HuH-7.5 (cell line): ENCODE results near the gene IRAK1BP1.
A peak's percentile ranks its signal among the peaks of the same experiment; 100 is the strongest.
"Not testable (repeated sequence)": the region's sequence is repeated elsewhere in the genome, so short reads cannot be mapped to it uniquely, and the experiment has no call there.

Experiments
- DNase-seq: peaks from one replicate; pipeline ENCODE4 v3.0.0; 2011; ENCODE audit warnings: low spot score

IRAK1BP1 gene

GRCh38 chr6:78889901-78890300 is 22.6 kb downstream of the IRAK1BP1 start:
- DNase-seq = not testable (repeated sequence)

DNA sequence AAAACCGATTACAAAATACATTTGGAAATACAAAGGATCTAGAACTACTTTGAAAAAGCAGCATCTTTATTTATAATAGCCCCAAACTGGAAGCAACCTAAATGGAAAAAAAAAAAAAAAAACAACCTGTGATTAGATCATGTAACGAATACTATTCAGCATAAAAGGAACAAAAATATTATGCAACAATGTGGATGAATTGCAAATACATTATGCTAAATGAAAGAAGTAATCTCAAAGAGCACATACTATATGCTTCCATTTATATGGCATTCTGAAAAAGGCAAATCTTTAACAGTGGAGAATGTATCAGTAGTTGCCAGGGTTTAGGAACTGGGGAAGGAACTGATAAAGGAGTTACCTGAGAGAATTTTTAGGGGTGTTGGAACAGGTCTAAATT is 28.9 kb downstream of the IRAK1BP1 start:
- no peak for DNase-seq

- DNase-seq = no peak
Observed at GRCh38 chr6:78908621-78909020, 41.3 kb downstream of the IRAK1BP1 start.

GRCh38 chr6:78909391-78909790 is 42.0 kb downstream of the IRAK1BP1 start:
- DNase-seq = no peak

- DNase-seq = no peak
Observed at GRCh38 chr6:78910010-78910409, 42.7 kb downstream of the IRAK1BP1 start.

- peak; percentile 12 for DNase-seq
Observed at GRCh38 chr6:78910591-78911171, 43.3 kb downstream of the IRAK1BP1 start.

GRCh38 chr6:78911218-78911940 is 44.0 kb downstream of the IRAK1BP1 start:
- no peak for DNase-seq

GRCh38 chr6:78916411-78916810 is 49.1 kb downstream of the IRAK1BP1 start:
- DNase-seq = no peak

DNA sequence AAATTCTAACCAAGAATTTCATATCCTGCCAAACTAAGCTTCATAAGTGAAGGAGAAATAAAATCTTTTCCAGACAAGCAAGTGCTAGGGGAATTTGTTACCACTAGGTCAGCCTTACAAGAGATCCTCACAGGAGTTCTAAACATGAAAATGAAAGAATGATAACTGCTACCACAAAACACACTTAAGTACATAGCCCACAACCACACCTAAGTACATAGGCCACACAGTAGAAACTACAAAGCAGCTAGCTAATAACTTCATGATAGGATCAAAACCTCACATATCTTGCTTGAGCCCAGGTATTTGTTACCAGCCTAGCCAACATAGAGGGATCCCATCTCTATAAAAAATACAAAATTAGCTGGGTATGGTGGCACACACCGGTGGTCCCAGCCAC is 50.4 kb downstream of the IRAK1BP1 start:
- DNase-seq = no peak

DNA sequence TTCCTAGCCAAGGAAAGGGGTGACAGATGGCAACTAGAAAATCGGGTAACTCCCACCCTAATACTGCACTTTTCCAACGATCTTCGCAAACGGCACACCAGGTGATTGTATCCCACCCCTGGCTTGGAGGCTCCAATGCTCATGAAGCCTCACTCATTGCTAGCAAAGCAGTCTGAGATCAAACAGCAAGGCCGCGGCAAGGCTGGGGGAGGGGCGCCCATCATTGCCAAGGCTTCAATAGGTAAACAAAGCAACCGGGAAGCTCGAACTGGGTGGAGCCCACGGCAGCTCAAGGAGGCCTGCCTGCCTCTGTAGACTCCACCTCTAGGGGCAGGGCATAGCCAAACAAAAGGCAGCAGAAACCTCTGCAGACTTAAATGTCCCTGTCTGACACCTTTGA is 53.8 kb downstream of the IRAK1BP1 start:
- not testable (repeated sequence) for DNase-seq

- no peak for DNase-seq
Observed at GRCh38 chr6:78925317-78925716, 58.0 kb downstream of the IRAK1BP1 start.

GRCh38 chr6:78935553-78935952 is 68.2 kb downstream of the IRAK1BP1 start:
- DNase-seq = no peak

GRCh38 chr6:78936515-78936914 is 69.2 kb downstream of the IRAK1BP1 start:
- no peak for DNase-seq

- DNase-seq = no peak
Observed at GRCh38 chr6:78942446-78942845, 75.1 kb downstream of the IRAK1BP1 start.

GRCh38 chr6:78947529-78947928 is 80.2 kb downstream of the IRAK1BP1 start:
- no peak for DNase-seq

- DNase-seq = no peak
Observed at GRCh38 chr6:78947962-78948361, 80.6 kb downstream of the IRAK1BP1 start.

DNA sequence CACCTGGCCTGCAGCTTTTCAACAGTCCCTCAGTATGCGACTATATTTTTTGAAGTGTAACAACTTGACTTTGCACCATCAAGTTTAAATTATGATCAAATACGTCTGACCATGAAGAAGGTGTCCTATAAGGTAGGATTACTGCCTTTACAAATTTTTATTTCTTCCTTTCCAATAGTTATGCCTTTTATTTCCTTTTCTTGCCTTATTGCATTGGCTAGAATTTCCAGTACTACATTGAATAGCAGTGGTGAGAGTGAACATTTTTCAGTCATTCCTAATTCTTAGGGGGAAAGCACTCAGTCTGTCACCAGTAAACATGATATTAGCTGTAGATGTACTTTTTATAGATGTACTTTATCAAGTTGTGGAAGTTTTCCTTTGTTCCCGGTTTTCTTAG is 81.4 kb downstream of the IRAK1BP1 start:
- DNase-seq = no peak

DNA sequence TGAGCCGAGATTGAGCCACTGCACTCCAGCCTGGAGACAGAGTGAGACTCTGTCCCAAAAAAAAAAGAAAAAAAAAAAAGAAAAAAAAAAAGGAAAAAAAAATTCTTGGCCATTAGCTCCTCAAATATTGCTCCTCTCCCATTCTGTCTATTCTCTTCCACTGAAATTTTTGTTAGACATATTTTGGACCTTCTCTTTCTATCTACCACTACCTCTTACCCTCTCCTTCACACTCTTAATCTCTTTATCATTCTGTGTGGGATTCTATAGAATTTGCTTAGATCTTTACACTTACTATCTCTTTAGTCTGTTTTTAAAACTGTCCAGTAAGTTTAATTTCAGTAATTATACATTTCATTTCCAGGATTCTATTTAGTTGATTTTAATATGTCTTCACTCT is 85.0 kb downstream of the IRAK1BP1 start:
- DNase-seq = no peak
